ENCODE measurements around the gene GABRQ. TPM values are rescaled to one million over a fixed set of nuclear protein-coding genes. Genes with fewer than 3 reads are reported as not detected.
A peak's percentile ranks its signal among the peaks of the same experiment; 100 is the strongest.

GABRQ gene
- total RNA-seq, 1 experiment from 2014 or later: under 0.01 TPM

- H2AFZ ChIP-seq (ENCODE audit: low read length): no peak overlapping the region
- POLR2A ChIA-PET (ENCODE audit: unreplicated experiment): no interaction called here
- intact Hi-C loops (cut with micrococcal nuclease): loop anchor here (5.0 kb wide), 1 partner anchor 286 kb away; no protein-coding TSS in a partner anchor
Observed at GRCh38 chrX:152641256-152641875, 3.7 kb downstream of the GABRQ start.

GRCh38 chrX:152641996-152642395 is 4.3 kb downstream of the GABRQ start:
- ATAC-seq (peak; percentile 37; the same call in 1 of the 2 replicates), DNase-seq (peak; percentile 31)
- Histone ChIP-seq H3K4me1 (ENCODE audit: insufficient read depth, low read length) (no peaks in the 10 kb centered on the region), H3K9me2 (replicated peaks; ENCODE audit: low read length) (no peaks in the 10 kb centered on the region), H3K9ac (ENCODE audit: low read length) (no peak overlapping the region), H3K9me3 (ENCODE audit: low read length) (no peaks in the 10 kb centered on the region), H3K27me3 (ENCODE audit: low read length) (peaks cover 21% of the 10 kb centered on the region), H3K36me3 (ENCODE audit: low read depth, low read length) (no peaks in the 10 kb centered on the region), H4K20me1 (ENCODE audit: low read length) (no peaks in the 10 kb centered on the region), H3K4me2 (ENCODE audit: low read length) (no peak overlapping the region), H2AFZ (ENCODE audit: low read length) (no peak overlapping the region), H3K4me3 (ENCODE audit: low read length) (no peak overlapping the region), H3F3A (ENCODE audit: low read length, unreplicated experiment) (no peaks in the 10 kb centered on the region), H3K27ac (ENCODE audit: low read length) (no peak overlapping the region), H3K79me2 (ENCODE audit: low read length) (no peaks in the 10 kb centered on the region)
- CTCF ChIA-PET: no interaction called here
- intact Hi-C loops (cut with micrococcal nuclease): loop anchor here (5.0 kb wide), 1 partner anchor 285 kb away; no protein-coding TSS in a partner anchor
- POLR2A ChIA-PET (ENCODE audit: unreplicated experiment): no interaction called here
- BruUV-seq (replicated peaks): no TSS peak
- TF ChIP-seq EZH2 (IDR thresholded peaks at IDR 0.05; ENCODE audit: low read length, unreplicated experiment) (no peak), EZH2phosphoT487 (IDR thresholded peaks at IDR 0.05; ENCODE audit: borderline replicate concordance, low read length) (no peak)
- TF ChIP-seq, protein P1, sequence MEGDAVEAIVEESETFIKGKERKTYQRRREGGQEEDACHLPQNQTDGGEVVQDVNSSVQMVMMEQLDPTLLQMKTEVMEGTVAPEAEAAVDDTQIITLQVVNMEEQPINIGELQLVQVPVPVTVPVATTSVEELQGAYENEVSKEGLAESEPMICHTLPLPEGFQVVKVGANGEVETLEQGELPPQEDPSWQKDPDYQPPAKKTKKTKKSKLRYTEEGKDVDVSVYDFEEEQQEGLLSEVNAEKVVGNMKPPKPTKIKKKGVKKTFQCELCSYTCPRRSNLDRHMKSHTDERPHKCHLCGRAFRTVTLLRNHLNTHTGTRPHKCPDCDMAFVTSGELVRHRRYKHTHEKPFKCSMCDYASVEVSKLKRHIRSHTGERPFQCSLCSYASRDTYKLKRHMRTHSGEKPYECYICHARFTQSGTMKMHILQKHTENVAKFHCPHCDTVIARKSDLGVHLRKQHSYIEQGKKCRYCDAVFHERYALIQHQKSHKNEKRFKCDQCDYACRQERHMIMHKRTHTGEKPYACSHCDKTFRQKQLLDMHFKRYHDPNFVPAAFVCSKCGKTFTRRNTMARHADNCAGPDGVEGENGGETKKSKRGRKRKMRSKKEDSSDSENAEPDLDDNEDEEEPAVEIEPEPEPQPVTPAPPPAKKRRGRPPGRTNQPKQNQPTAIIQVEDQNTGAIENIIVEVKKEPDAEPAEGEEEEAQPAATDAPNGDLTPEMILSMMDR (conservative IDR thresholded peaks at IDR 0.05; ENCODE audit: low read depth, low read length): peak; percentile 38; the same call in 1 of the 2 replicates

More at GRCh38 chrX:152641256-152641875, 3.7 kb downstream of the GABRQ start:
- no peaks in the 10 kb centered on the region for H3K4me1 ChIP-seq (ENCODE audit: insufficient read depth, low read length)
- H3F3A ChIP-seq (ENCODE audit: low read length, unreplicated experiment): no peaks in the 10 kb centered on the region
- no peak overlapping the region for H3K4me2 ChIP-seq (ENCODE audit: low read length)
- TF ChIP-seq, protein P1 (conservative IDR thresholded peaks at IDR 0.05; ENCODE audit: low read depth, low read length): no peak
- TF ChIP-seq EZH2 (IDR thresholded peaks at IDR 0.05; ENCODE audit: low read length, unreplicated experiment): no peak
- no peak for TF ChIP-seq EZH2phosphoT487 (IDR thresholded peaks at IDR 0.05; ENCODE audit: borderline replicate concordance, low read length)
- no peaks in the 10 kb centered on the region for H3K9me3 ChIP-seq (ENCODE audit: low read length)
- CTCF ChIA-PET: no interaction called here
- peaks cover 21% of the 10 kb centered on the region for H3K27me3 ChIP-seq (ENCODE audit: low read length)
- H3K36me3 ChIP-seq (ENCODE audit: low read depth, low read length): no peaks in the 10 kb centered on the region
- H3K27ac ChIP-seq (ENCODE audit: low read length): no peak overlapping the region
- BruUV-seq (replicated peaks): no TSS peak
- no peak overlapping the region for H3K4me3 ChIP-seq (ENCODE audit: low read length)
- no peaks in the 10 kb centered on the region for H3K9me2 ChIP-seq (replicated peaks; ENCODE audit: low read length)
- no peaks in the 10 kb centered on the region for H4K20me1 ChIP-seq (ENCODE audit: low read length)
- no peaks in the 10 kb centered on the region for H3K79me2 ChIP-seq (ENCODE audit: low read length)
- DNase-seq: no peak
- no peak for ATAC-seq
- no peak overlapping the region for H3K9ac ChIP-seq (ENCODE audit: low read length)

- CTCF ChIA-PET: no interaction called here
Observed at GRCh38 chrX:152642931-152643564, 5.4 kb downstream of the GABRQ start.

More at GRCh38 chrX:152642931-152643564, 5.4 kb downstream of the GABRQ start:
- Histone ChIP-seq H2AFZ (ENCODE audit: low read length) (no peak overlapping the region), H3K4me3 (ENCODE audit: low read length) (no peak overlapping the region), H3K9me3 (ENCODE audit: low read length) (no peaks in the 10 kb centered on the region), H4K20me1 (ENCODE audit: low read length) (no peaks in the 10 kb centered on the region), H3K9me2 (replicated peaks; ENCODE audit: low read length) (no peaks in the 10 kb centered on the region), H3K9ac (ENCODE audit: low read length) (no peak overlapping the region), H3F3A (ENCODE audit: low read length, unreplicated experiment) (no peaks in the 10 kb centered on the region), H3K4me2 (ENCODE audit: low read length) (no peak overlapping the region), H3K27me3 (ENCODE audit: low read length) (peaks cover 21% of the 10 kb centered on the region), H3K36me3 (ENCODE audit: low read depth, low read length) (no peaks in the 10 kb centered on the region), H3K79me2 (ENCODE audit: low read length) (no peaks in the 10 kb centered on the region), H3K4me1 (ENCODE audit: insufficient read depth, low read length) (no peaks in the 10 kb centered on the region), H3K27ac (ENCODE audit: low read length) (no peak overlapping the region)
- no TSS peak for BruUV-seq (replicated peaks)
- POLR2A ChIA-PET (ENCODE audit: unreplicated experiment): no interaction called here
- no peak for ATAC-seq
- intact Hi-C loops (cut with micrococcal nuclease): loop anchor here (5.0 kb wide), 1 partner anchor 284 kb away; no protein-coding TSS in a partner anchor
- no peak for DNase-seq
- TF ChIP-seq EZH2phosphoT487 (IDR thresholded peaks at IDR 0.05; ENCODE audit: borderline replicate concordance, low read length) (no peak), EZH2 (IDR thresholded peaks at IDR 0.05; ENCODE audit: low read length, unreplicated experiment) (no peak)
- TF ChIP-seq, protein P1 (conservative IDR thresholded peaks at IDR 0.05; ENCODE audit: low read depth, low read length): no peak

Measured in PC-3 (cell line).